ENCODE measurements around the gene GEMIN5.
A peak's percentile ranks its signal among the peaks of the same experiment; 100 is the strongest.

The GEMIN5 gene

DNA sequence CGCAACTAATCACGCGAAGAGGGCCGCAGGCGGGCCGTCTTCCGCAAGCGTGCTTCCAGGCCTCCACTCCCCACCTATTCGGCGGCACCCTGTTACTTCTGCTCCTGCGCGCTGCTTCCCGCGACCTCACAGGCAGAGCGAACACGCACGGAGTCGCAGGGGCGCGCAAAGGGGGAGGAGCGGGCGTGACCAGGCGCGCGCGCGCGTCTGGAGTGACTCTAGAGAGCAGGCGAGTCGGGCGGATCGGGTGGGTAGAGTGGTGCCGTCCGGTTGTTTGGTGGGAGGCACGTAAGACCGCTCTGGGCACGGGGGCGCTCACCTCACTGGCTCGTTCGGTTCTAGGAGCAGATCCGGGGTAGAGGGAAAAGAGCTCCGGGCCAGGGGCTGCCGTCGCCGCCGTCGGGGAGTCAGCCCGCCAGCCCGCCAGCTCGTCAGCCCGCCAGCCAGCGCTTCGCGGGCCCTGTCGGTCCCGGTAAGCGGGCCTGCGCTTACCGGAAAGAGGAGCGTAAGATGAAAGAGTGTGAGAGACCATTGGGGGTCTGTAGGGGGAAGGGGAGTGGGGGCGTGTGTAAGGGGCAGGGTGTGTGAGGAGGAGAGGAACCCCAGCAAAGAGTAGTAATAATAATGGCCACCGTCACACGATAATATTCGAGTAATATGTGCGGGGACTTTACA is 79.6 kb downstream of the GEMIN5 start, which contains the start of gene CNOT8:
TSS of gene CNOT8 (plus strand) at position 331 of the 675 bp plus-strand sequence. CDS start 4,652 bp downstream, outside the sequence.
- Histone ChIP-seq H3K27ac (replicated peaks) (peak within 1 kb of the TSS; percentile 94), H3K4me3 (replicated peaks; ENCODE audit: insufficient read depth, low read length) (peak within 1 kb of the TSS; percentile 75), H3K27me3 (ENCODE audit: insufficient read depth, poor library complexity, severe bottlenecking) (no peaks in the 10 kb centered on the region)
- TF ChIP-seq, protein P1, sequence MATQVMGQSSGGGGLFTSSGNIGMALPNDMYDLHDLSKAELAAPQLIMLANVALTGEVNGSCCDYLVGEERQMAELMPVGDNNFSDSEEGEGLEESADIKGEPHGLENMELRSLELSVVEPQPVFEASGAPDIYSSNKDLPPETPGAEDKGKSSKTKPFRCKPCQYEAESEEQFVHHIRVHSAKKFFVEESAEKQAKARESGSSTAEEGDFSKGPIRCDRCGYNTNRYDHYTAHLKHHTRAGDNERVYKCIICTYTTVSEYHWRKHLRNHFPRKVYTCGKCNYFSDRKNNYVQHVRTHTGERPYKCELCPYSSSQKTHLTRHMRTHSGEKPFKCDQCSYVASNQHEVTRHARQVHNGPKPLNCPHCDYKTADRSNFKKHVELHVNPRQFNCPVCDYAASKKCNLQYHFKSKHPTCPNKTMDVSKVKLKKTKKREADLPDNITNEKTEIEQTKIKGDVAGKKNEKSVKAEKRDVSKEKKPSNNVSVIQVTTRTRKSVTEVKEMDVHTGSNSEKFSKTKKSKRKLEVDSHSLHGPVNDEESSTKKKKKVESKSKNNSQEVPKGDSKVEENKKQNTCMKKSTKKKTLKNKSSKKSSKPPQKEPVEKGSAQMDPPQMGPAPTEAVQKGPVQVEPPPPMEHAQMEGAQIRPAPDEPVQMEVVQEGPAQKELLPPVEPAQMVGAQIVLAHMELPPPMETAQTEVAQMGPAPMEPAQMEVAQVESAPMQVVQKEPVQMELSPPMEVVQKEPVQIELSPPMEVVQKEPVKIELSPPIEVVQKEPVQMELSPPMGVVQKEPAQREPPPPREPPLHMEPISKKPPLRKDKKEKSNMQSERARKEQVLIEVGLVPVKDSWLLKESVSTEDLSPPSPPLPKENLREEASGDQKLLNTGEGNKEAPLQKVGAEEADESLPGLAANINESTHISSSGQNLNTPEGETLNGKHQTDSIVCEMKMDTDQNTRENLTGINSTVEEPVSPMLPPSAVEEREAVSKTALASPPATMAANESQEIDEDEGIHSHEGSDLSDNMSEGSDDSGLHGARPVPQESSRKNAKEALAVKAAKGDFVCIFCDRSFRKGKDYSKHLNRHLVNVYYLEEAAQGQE (IDR thresholded peaks at IDR 0.05; ENCODE audit: insufficient replicate concordance, low read depth) = peak; percentile 15
- TF ChIP-seq, protein P2, sequence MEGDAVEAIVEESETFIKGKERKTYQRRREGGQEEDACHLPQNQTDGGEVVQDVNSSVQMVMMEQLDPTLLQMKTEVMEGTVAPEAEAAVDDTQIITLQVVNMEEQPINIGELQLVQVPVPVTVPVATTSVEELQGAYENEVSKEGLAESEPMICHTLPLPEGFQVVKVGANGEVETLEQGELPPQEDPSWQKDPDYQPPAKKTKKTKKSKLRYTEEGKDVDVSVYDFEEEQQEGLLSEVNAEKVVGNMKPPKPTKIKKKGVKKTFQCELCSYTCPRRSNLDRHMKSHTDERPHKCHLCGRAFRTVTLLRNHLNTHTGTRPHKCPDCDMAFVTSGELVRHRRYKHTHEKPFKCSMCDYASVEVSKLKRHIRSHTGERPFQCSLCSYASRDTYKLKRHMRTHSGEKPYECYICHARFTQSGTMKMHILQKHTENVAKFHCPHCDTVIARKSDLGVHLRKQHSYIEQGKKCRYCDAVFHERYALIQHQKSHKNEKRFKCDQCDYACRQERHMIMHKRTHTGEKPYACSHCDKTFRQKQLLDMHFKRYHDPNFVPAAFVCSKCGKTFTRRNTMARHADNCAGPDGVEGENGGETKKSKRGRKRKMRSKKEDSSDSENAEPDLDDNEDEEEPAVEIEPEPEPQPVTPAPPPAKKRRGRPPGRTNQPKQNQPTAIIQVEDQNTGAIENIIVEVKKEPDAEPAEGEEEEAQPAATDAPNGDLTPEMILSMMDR (IDR thresholded peaks at IDR 0.05; ENCODE audit: insufficient read depth, low read length) = no peak
- no peak; the same call in 1 of the 2 replicates for TF ChIP-seq SPI1 (IDR thresholded peaks at IDR 0.05; ENCODE audit: borderline replicate concordance, low read depth)
- TF ChIP-seq GABPA (IDR thresholded peaks at IDR 0.05; ENCODE audit: low read depth) = no peak
- TF ChIP-seq POLR2AphosphoS5 (IDR thresholded peaks at IDR 0.05; ENCODE audit: low read depth) = peak; percentile 95
- peak; percentile 98 for DNase-seq (ENCODE audit: low read depth in 1 of 2, low spot score in 1 of 2)

DNA sequence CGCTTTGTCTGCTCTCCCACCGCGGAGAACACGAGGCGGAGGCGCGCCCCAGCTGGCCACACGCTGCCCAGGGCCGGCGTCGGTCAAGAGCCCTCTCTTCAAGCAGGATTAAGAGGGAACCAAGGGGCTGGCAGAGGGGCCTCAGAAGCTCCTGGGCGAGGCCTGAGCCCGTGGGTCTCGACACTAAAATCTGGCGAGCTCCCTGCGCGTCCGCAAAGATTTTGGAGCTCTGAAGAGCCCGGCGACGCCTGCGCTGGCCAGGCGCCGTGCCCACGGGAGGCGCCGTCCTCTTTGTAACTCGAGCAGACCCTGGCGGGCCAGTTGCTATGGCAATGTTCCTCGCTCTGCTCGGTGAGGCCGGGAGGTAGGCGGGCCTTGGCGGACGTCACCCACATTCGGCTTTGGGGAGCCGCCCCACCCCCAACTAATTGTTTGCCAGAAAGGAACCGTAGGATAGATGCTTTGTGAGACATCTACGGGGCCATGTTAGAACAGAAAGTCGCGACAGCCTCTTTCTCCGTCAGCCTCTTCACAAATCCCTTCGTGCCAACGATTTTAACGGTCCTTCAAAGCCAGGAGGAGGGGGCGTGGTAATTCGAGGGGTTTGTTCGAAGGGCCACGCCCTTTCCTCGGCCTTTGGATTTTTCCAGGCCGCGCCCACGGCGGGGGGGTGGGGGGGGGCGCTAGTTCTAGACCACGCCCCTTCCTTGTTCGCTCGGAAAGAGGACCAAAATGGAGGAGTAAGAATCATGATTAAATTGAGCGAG is 80.3 kb downstream of the GEMIN5 start:
- no peak; the same call in 1 of the 2 replicates for TF ChIP-seq POLR2AphosphoS5 (IDR thresholded peaks at IDR 0.05; ENCODE audit: low read depth)
- TF ChIP-seq, protein P1 (IDR thresholded peaks at IDR 0.05; ENCODE audit: insufficient replicate concordance, low read depth) = peak; percentile 3
- peak; percentile 69 to 88 for DNase-seq (ENCODE audit: low read depth in 1 of 2, low spot score in 1 of 2)
- peak overlapping the region; percentile 75 for H3K4me3 ChIP-seq (replicated peaks; ENCODE audit: insufficient read depth, low read length)

DNA sequence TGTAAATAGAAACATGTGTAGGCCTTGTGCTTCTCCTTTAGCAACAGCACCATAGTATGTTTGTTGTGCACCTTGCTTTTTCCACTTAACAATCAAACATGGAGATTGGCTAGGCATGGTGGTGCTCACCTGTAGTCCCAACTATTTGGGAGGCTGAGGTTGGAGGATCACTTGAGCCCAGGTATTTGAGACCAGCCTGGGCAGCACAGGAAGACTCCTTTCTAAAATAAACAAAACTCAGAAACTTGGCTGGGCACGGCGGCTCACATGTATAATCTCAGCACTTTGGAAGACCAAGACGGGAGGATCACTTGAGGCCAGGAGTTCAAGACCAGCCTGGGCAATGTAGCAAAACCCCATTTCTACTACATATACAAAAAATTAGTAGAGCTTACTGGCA is 86.7 kb downstream of the GEMIN5 start:
- DNase-seq (ENCODE audit: low read depth in 1 of 2, low spot score in 1 of 2) = no peak
- H3K4me3 ChIP-seq (replicated peaks; ENCODE audit: insufficient read depth, low read length) = no peak overlapping the region
- H3K27me3 ChIP-seq (ENCODE audit: insufficient read depth, poor library complexity, severe bottlenecking) = no peaks in the 10 kb centered on the region
- no peak overlapping the region for H3K27ac ChIP-seq (replicated peaks)
- TF ChIP-seq, protein P1 (IDR thresholded peaks at IDR 0.05; ENCODE audit: insufficient replicate concordance, low read depth) = no peak
- TF ChIP-seq, protein P2 (IDR thresholded peaks at IDR 0.05; ENCODE audit: insufficient read depth, low read length) = no peak
- TF ChIP-seq SPI1 (IDR thresholded peaks at IDR 0.05; ENCODE audit: borderline replicate concordance, low read depth) (no peak), GABPA (IDR thresholded peaks at IDR 0.05; ENCODE audit: low read depth) (no peak), POLR2AphosphoS5 (IDR thresholded peaks at IDR 0.05; ENCODE audit: low read depth) (no peak)

More for the DNA sequence above, 80.3 kb downstream of the GEMIN5 start:
- Histone ChIP-seq H3K27ac (replicated peaks) (peak overlapping the region; percentile 94), H3K27me3 (ENCODE audit: insufficient read depth, poor library complexity, severe bottlenecking) (no peaks in the 10 kb centered on the region)

Measured in HL-60 (cell line).